Measurements from ENCODE around the gene MAPK8IP2.

MAPK8IP2 gene

DNA sequence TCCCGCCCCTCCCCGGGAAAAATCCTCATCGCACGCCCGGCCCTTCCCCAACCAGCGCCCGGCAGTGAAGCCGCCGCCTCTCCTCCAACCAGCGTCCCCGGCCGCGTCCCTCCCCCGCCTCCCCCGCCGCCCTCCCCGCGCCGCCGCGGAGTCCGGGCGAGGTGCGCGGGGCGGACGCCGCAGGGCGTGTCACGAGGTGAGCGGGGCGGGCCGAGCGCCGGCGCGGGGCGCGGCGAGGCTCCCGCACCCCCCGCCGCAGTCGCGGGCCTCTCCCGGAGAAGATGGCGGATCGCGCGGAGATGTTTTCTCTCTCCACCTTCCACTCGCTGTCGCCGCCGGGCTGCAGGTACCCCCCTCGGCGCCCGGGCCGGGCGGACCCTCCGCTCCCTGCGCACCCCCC, at the start of gene MAPK8IP2:
MAPK8IP2 (plus strand) TSS at position 256 of the 400 bp plus-strand sequence; CDS start at position 282, 26 bp downstream.
- ChIA-PET POLR2A (no interaction called here), CTCF (no interaction called here)
- DNase-seq (ENCODE audit: low read depth, low spot score): no peak
- peak within 1 kb of the TSS; percentile 30 for H3K4me3 ChIP-seq (ENCODE audit: low read depth, low read length)
- TF ChIP-seq, protein P1, sequence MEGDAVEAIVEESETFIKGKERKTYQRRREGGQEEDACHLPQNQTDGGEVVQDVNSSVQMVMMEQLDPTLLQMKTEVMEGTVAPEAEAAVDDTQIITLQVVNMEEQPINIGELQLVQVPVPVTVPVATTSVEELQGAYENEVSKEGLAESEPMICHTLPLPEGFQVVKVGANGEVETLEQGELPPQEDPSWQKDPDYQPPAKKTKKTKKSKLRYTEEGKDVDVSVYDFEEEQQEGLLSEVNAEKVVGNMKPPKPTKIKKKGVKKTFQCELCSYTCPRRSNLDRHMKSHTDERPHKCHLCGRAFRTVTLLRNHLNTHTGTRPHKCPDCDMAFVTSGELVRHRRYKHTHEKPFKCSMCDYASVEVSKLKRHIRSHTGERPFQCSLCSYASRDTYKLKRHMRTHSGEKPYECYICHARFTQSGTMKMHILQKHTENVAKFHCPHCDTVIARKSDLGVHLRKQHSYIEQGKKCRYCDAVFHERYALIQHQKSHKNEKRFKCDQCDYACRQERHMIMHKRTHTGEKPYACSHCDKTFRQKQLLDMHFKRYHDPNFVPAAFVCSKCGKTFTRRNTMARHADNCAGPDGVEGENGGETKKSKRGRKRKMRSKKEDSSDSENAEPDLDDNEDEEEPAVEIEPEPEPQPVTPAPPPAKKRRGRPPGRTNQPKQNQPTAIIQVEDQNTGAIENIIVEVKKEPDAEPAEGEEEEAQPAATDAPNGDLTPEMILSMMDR (IDR thresholded peaks at IDR 0.05; ENCODE audit: insufficient read depth, low read length, missing control alignments): no peak

DNA sequence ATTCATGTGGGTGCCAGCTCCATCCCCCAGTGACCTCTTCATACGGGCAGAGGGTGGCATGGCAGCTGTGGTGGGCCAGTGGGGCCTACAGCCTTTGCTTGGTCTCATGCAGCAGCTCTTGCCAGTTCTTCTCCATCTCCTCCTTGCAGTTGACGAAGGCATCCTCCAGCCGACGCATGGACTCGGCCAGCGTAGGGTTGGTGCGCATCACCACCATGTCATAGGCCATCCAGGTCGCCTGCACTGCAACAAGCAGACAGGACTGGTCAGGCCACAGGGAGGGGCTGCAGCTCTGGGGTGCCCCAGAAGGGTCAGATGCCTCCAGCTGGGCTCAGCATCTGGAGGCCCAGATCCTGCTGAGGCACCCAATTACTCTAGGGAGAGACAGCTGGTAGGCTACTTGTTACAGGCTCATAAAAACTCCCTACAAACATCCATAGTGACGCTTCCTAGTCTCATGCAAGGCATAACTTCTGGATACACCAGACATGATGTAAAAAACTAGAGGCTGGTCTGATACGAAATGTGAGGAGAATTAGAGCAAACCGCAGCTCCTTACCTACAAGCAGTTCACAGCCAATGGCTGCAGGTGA, 49.3 kb upstream of the MAPK8IP2 start:
- no peak for DNase-seq (ENCODE audit: low read depth, low spot score)
- H3K4me3 ChIP-seq (ENCODE audit: low read depth, low read length): no peak overlapping the region
- POLR2A ChIA-PET: interaction anchor here (1.0 kb wide), 1 partner anchor 26 kb away, joined by 3 read pairs; the partner anchor contains the start of gene SCO2
- TF ChIP-seq, protein P1 (IDR thresholded peaks at IDR 0.05; ENCODE audit: insufficient read depth, low read length, missing control alignments): no peak
- CTCF ChIA-PET: interaction anchor here (1.6 to 2.5 kb wide), 3 partner anchors 9 to 69 kb away, joined by 4 to 16 read pairs (median 10); partner anchors contain the start of gene SYCE3

- ChIA-PET CTCF (interaction anchor here (1.5 kb wide), 1 partner anchor 9 kb away, joined by 6 read pairs; the partner anchor contains the start of gene SYCE3), POLR2A (no interaction called here)
- H3K4me3 ChIP-seq (ENCODE audit: low read depth, low read length): no peak overlapping the region
- no peak for DNase-seq (ENCODE audit: low read depth, low spot score)
- TF ChIP-seq, protein P1 (IDR thresholded peaks at IDR 0.05; ENCODE audit: insufficient read depth, low read length, missing control alignments): no peak
These were observed 47.3 kb upstream of the MAPK8IP2 start for GRCh38 chr22:50553310-50553709.

- ChIA-PET CTCF (interaction anchor here (1.0 to 3.8 kb wide), 6 partner anchors 8 to 28 kb away, joined by 3 to 20 read pairs (median 4); partner anchors contain the start of genes CHKB, KLHDC7B and SYCE3), POLR2A (no interaction called here)
- TF ChIP-seq, protein P1 (IDR thresholded peaks at IDR 0.05; ENCODE audit: insufficient read depth, low read length, missing control alignments): no peak
These were observed 43.9 kb upstream of the MAPK8IP2 start for GRCh38 chr22:50556703-50557102.

GRCh38 chr22:50560034-50560433, 40.6 kb upstream of the MAPK8IP2 start:
- CTCF ChIA-PET: interaction anchor here (0.7 to 2.5 kb wide), 7 partner anchors 9 to 62 kb away, joined by 3 to 10 read pairs (median 3); partner anchors contain the start of gene SCO2
- POLR2A ChIA-PET: no interaction called here
- DNase-seq (ENCODE audit: low read depth, low spot score): no peak
- TF ChIP-seq, protein P1 (IDR thresholded peaks at IDR 0.05; ENCODE audit: insufficient read depth, low read length, missing control alignments): no peak
- H3K4me3 ChIP-seq (ENCODE audit: low read depth, low read length): no peak overlapping the region

More at GRCh38 chr22:50556703-50557102, 43.9 kb upstream of the MAPK8IP2 start:
- no peak for DNase-seq (ENCODE audit: low read depth, low spot score)
- no peak overlapping the region for H3K4me3 ChIP-seq (ENCODE audit: low read depth, low read length)

Data from AG04449 (cell line).